WTC11 (cell line): ENCODE measurements around the gene SPI1.

Source experiments
- ELF4 ChIP-seq: sonication (generic); formaldehyde crosslinking; IDR thresholded peaks from 2 replicates; pipeline ENCODE4 v1.8.1; 2022; ENCODE audit warnings: low read depth, mild to moderate bottlenecking, moderate library complexity, missing genetic modification reagents
- GTF2I ChIP-seq: fragments of 250-450 bp; sonication (Bioruptor Pico); conservative IDR thresholded peaks from 2 replicates; pipeline ENCODE4 v1.4.0; 2021; ENCODE audit warnings: mild to moderate bottlenecking
- IRF2 ChIP-seq: sonication (generic); formaldehyde crosslinking; IDR thresholded peaks from 2 replicates; pipeline ENCODE4 v1.8.0; 2022; ENCODE audit warnings: low read depth, missing genetic modification reagents, borderline replicate concordance
- MXD4 ChIP-seq: fragments of 250-450 bp; sonication (Bioruptor Pico); IDR thresholded peaks from 2 replicates; pipeline ENCODE4 v1.8.0; 2021; ENCODE audit warnings: mild to moderate bottlenecking, moderate library complexity, borderline replicate concordance
- ZNF138 ChIP-seq: sonication (generic); formaldehyde crosslinking; conservative IDR thresholded peaks from 2 replicates; pipeline ENCODE4 v1.8.1; 2022; ENCODE audit warnings: mild to moderate bottlenecking, moderate library complexity, missing genetic modification reagents
- ZNF232 ChIP-seq: sonication (generic); formaldehyde crosslinking; IDR thresholded peaks from 2 replicates; pipeline ENCODE4 v1.8.0; 2022; ENCODE audit warnings: mild to moderate bottlenecking, missing genetic modification reagents
- ZNF263 ChIP-seq: sonication (generic); formaldehyde crosslinking; IDR thresholded peaks from 2 replicates; pipeline ENCODE4 v1.8.1; 2022; ENCODE audit warnings: low read depth, mild to moderate bottlenecking, moderate library complexity, missing genetic modification reagents
- TF ChIP-seq, protein P1 (sequence below): fragments of 200-600 bp; IDR thresholded peaks from 2 replicates; pipeline ENCODE4 v1.8.0; 2022; ENCODE audit warnings: antibody characterized with exemption
- TF ChIP-seq, protein P2 (sequence below): sonication (generic); formaldehyde crosslinking; IDR thresholded peaks from 2 replicates; pipeline ENCODE4 v1.8.1; 2023; ENCODE audit warnings: mild to moderate bottlenecking, missing genetic modification reagents
- TF ChIP-seq, protein P3 (sequence below): sonication (generic); formaldehyde crosslinking; IDR thresholded peaks from 2 replicates; pipeline ENCODE4 v1.8.1; 2022; ENCODE audit warnings: missing genetic modification reagents, borderline replicate concordance
- TF ChIP-seq, protein P4 (sequence below): sonication (generic); formaldehyde crosslinking; IDR thresholded peaks from 2 replicates; pipeline ENCODE4 v1.8.0; 2023; ENCODE audit warnings: missing genetic modification reagents, mild to moderate bottlenecking, borderline replicate concordance
- TF ChIP-seq, protein P5 (sequence below): sonication (generic); formaldehyde crosslinking; IDR thresholded peaks from 2 replicates; pipeline ENCODE4 v1.8.1; 2022; ENCODE audit warnings: mild to moderate bottlenecking, moderate library complexity, missing genetic modification reagents

DNA sequence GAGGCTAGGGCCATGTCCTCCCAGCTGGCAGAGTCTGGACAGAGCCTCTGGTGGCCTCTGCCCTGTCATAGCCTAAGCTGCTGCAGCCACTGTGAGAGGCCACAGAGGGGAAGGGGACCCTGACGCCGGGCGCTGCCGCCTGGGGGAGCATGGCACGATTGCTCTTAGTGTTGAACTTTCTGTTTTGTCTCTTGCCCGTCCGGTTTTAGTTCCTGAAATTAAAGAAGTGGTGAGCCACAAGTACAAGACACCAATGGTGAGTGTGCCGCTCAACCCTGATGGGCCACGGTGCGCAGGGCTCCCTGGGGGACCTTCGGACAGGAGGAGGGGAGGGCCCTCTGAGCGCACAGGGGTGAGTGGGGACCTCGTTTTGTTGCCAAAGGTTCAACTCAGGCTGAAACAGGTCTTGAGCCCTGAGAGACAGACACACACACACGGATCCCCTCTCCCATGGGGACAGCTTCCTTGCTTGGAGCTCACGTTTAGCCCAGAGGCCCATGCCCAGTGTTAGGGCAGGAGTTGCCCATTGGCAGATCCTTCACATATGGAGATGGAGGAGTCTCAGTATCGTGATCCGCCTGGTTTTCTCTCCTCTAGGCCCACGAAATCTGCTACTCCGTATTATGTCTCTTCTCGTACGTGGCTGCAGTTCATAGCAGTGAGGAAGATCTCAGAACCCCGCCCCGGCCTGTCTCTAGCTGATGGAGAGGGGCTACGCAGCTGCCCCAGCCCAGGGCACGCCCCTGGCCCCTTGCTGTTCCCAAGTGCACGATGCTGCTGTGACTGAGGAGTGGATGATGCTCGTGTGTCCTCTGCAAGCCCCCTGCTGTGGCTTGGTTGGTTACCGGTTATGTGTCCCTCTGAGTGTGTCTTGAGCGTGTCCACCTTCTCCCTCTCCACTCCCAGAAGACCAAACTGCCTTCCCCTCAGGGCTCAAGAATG lies 49.6 kb downstream of the SPI1 start:
- TF ChIP-seq IRF2 (CRISPR knock-in tag) (no peak), ZNF138 (CRISPR knock-in tag) (no peak), ZNF263 (CRISPR knock-in tag) (no peak), GTF2I (no peak), ELF4 (CRISPR knock-in tag) (no peak), ZNF232 (CRISPR knock-in tag) (no peak), MXD4 (CRISPR knock-in tag) (no peak)
- TF ChIP-seq, protein P1, sequence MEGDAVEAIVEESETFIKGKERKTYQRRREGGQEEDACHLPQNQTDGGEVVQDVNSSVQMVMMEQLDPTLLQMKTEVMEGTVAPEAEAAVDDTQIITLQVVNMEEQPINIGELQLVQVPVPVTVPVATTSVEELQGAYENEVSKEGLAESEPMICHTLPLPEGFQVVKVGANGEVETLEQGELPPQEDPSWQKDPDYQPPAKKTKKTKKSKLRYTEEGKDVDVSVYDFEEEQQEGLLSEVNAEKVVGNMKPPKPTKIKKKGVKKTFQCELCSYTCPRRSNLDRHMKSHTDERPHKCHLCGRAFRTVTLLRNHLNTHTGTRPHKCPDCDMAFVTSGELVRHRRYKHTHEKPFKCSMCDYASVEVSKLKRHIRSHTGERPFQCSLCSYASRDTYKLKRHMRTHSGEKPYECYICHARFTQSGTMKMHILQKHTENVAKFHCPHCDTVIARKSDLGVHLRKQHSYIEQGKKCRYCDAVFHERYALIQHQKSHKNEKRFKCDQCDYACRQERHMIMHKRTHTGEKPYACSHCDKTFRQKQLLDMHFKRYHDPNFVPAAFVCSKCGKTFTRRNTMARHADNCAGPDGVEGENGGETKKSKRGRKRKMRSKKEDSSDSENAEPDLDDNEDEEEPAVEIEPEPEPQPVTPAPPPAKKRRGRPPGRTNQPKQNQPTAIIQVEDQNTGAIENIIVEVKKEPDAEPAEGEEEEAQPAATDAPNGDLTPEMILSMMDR: no peak
- TF ChIP-seq, protein P2, sequence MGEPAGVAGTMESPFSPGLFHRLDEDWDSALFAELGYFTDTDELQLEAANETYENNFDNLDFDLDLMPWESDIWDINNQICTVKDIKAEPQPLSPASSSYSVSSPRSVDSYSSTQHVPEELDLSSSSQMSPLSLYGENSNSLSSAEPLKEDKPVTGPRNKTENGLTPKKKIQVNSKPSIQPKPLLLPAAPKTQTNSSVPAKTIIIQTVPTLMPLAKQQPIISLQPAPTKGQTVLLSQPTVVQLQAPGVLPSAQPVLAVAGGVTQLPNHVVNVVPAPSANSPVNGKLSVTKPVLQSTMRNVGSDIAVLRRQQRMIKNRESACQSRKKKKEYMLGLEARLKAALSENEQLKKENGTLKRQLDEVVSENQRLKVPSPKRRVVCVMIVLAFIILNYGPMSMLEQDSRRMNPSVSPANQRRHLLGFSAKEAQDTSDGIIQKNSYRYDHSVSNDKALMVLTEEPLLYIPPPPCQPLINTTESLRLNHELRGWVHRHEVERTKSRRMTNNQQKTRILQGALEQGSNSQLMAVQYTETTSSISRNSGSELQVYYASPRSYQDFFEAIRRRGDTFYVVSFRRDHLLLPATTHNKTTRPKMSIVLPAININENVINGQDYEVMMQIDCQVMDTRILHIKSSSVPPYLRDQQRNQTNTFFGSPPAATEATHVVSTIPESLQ (CRISPR knock-in tag): no peak
- TF ChIP-seq, protein P3, sequence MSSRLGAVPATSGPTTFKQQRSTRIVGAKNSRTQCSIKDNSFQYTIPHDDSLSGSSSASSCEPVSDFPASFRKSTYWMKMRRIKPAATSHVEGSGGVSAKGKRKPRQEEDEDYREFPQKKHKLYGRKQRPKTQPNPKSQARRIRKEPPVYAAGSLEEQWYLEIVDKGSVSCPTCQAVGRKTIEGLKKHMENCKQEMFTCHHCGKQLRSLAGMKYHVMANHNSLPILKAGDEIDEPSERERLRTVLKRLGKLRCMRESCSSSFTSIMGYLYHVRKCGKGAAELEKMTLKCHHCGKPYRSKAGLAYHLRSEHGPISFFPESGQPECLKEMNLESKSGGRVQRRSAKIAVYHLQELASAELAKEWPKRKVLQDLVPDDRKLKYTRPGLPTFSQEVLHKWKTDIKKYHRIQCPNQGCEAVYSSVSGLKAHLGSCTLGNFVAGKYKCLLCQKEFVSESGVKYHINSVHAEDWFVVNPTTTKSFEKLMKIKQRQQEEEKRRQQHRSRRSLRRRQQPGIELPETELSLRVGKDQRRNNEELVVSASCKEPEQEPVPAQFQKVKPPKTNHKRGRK: no peak
- TF ChIP-seq, protein P4, sequence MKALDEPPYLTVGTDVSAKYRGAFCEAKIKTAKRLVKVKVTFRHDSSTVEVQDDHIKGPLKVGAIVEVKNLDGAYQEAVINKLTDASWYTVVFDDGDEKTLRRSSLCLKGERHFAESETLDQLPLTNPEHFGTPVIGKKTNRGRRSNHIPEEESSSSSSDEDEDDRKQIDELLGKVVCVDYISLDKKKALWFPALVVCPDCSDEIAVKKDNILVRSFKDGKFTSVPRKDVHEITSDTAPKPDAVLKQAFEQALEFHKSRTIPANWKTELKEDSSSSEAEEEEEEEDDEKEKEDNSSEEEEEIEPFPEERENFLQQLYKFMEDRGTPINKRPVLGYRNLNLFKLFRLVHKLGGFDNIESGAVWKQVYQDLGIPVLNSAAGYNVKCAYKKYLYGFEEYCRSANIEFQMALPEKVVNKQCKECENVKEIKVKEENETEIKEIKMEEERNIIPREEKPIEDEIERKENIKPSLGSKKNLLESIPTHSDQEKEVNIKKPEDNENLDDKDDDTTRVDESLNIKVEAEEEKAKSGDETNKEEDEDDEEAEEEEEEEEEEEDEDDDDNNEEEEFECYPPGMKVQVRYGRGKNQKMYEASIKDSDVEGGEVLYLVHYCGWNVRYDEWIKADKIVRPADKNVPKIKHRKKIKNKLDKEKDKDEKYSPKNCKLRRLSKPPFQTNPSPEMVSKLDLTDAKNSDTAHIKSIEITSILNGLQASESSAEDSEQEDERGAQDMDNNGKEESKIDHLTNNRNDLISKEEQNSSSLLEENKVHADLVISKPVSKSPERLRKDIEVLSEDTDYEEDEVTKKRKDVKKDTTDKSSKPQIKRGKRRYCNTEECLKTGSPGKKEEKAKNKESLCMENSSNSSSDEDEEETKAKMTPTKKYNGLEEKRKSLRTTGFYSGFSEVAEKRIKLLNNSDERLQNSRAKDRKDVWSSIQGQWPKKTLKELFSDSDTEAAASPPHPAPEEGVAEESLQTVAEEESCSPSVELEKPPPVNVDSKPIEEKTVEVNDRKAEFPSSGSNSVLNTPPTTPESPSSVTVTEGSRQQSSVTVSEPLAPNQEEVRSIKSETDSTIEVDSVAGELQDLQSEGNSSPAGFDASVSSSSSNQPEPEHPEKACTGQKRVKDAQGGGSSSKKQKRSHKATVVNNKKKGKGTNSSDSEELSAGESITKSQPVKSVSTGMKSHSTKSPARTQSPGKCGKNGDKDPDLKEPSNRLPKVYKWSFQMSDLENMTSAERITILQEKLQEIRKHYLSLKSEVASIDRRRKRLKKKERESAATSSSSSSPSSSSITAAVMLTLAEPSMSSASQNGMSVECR (CRISPR knock-in tag): no peak
- TF ChIP-seq, protein P5, sequence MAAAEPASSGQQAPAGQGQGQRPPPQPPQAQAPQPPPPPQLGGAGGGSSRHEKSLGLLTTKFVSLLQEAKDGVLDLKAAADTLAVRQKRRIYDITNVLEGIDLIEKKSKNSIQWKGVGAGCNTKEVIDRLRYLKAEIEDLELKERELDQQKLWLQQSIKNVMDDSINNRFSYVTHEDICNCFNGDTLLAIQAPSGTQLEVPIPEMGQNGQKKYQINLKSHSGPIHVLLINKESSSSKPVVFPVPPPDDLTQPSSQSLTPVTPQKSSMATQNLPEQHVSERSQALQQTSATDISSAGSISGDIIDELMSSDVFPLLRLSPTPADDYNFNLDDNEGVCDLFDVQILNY (CRISPR knock-in tag): no peak
